Islet of Langerhans (tissue), 1 donor: ENCODE data around the gene CPLANE2.
"Not testable (repeated sequence)": the region's sequence is repeated elsewhere in the genome, so short reads cannot be mapped to it uniquely, and the experiment has no call there.

ENCODE experiments used
- FAIRE-seq: peaks from one replicate; lab custom pipeline; 2011; peaks lifted over from hg19 to GRCh38; lab: Jason Lieb, UNC

The CPLANE2 gene

DNA sequence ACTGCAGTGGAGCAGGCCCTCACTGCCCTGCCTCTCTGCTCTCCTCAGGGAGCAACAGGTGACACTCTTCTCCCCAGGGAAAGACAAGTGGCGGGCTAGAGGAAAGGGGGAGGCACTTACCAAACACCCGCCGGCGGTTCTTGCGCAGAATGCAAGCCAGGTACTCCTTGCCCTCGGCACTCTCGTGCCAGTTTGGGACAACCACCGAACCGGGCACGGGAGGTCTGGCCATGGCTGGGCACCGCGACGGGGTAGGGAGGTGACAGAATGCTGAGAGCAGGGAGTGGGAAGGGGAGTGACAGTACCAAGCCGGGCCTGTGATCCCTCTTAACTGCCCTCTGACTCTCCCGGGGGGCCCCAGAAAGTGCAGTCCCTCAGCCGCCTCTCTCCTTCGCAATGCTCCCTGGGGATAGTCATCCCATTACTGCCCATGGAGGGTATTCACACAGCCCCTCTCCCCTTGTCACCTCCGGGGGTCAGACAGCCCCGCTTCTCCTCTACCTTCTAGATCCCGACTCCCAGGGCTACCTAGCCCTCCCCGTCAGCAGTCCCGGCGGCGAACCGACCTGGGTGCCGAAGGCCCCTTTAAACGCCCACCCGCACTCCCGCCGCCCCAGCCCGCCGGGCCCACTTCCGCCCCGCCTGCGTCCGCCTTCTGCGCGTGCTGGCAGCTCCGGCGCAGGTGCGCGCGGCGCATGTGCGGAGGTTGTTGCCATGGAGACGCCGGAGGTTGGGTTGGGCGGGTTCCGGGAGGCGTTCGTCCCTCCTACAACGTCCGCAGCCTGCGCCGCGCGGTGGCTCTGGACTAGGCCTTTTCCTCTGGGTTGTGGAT lies at the start of gene CPLANE2:
TSS of gene CPLANE2 (minus strand) at position 673 of the 832 bp plus-strand sequence. CDS start at position 232, 441 bp downstream.
- no peak for FAIRE-seq

DNA sequence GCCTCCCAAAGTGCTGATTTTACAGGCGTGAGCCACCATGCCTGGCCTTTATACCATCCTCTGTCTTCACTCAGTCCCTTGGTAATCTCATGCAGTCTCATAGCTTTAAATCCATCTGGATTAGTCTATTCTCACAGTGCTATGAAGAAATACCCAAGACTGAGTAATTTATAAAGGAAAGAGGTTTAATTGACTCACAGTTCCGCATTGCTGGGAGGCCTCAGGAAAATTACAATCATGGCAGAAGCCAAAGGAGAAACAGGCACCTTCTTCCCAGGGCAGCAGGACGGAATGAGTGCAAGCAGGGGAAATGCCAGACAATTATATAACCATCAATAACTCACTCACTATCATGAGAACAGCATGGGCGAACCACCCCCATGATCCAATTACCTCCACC lies 49.1 kb upstream of the CPLANE2 start:
- no peak for FAIRE-seq

- no peak for FAIRE-seq
These were observed 44.8 kb upstream of the CPLANE2 start for GRCh38 chr1:16281765-16282164.

GRCh38 chr1:16279186-16279585 lies 42.2 kb upstream of the CPLANE2 start:
- no peak for FAIRE-seq

DNA sequence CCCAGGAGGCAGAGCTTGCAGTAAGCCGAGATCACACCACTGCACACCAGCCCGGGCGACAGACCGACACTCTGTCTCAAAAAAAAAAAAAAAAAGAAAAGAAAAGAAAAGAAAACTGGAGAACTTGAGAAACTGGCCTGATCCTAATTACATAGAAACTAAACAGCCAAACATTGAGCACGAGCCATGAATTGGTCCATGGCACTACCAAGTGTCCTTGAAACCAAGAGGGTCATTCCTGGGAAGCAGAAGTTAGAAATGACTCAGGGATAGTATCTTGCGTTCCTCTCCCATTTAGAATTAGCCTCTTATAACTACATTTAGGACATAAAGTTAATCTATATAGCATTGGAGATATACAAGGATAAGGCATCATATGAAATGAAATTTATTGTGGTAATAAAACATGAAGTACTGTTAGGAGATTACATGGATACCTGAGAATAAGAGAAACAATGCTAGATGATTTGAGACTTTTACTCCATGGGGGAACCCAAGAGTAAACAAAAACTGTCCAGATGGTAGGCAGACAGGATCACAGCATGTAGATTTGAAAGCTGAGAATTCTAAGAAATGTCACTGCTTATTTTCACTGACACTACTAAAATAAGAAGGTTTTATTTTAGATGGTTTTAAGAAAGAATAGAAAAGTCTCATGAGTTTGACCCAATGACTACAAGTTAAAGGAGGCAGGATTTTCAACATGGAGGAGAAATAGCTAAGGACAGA lies 39.5 kb upstream of the CPLANE2 start:
- no peak for FAIRE-seq

- no peak for FAIRE-seq
These were observed 38.6 kb upstream of the CPLANE2 start for GRCh38 chr1:16275591-16275990.

GRCh38 chr1:16267690-16268180 lies 30.8 kb upstream of the CPLANE2 start:
- FAIRE-seq, result no peak

GRCh38 chr1:16266411-16267118 lies 29.6 kb upstream of the CPLANE2 start:
- FAIRE-seq, result no peak

DNA sequence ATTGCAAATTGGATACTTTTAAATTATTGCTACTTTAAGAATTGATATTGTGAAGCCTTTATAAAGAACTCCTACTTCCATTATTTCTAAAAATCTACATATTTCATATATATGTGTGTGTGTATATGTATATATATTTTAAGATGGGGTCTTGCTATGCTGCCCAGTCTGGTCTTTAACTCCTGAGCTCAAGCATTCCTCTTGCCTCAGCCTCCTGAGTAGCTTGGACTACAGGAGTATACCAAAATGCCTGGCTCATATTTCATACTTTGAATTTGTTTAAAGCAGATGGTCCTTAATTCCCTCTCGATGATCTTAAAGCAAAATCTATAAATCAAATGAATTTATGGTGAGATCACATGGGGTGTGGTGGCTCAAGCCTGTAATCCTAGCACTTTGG lies 25.1 kb upstream of the CPLANE2 start:
- FAIRE-seq, result no peak

GRCh38 chr1:16260814-16261213 lies 23.8 kb upstream of the CPLANE2 start:
- no peak for FAIRE-seq

DNA sequence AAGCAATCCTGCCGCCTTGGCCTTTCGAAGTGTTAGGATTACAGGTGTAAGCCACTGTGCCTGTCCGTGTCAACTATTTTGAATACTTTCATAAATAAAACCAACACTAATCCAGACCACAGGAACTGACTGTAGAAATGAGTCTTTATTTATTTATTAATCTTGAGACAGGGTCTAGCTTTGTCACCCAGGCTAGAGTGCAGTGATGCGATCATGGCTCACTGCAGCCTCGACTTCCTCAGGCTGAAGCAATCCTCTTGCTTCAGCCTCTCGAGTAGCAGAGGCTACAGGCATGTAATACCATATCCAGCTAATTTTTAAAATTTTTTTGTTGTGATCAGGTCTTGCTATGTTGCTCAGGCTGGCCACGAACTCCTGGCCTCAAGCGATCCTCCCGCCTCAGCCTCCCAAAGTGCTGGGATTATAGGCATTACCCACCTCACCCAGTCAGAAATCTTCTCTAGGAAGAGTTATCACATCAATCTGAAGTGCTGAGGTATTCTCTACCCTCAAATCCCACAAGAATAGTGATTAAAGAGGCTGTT lies 21.7 kb upstream of the CPLANE2 start:
- FAIRE-seq, result no peak

DNA sequence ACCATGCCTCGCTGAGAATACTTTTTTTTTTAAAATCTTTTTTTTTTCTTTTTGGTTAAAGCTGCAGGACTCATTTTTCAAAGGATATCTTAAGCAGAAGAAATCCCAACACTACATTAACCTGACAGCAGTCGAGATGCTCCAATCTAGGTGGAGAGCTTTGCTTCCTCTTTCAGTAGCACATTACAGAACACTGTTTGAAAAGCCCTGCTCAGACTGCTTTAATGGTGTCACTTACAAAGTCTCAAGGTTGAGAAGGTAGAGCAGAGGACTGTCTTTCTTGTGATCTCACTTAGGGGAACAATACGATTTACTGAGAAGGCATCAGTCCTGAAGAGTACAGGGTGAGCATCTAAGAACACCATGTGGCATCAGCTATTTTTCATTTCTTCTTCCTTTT lies 21.0 kb upstream of the CPLANE2 start:
- no peak for FAIRE-seq

DNA sequence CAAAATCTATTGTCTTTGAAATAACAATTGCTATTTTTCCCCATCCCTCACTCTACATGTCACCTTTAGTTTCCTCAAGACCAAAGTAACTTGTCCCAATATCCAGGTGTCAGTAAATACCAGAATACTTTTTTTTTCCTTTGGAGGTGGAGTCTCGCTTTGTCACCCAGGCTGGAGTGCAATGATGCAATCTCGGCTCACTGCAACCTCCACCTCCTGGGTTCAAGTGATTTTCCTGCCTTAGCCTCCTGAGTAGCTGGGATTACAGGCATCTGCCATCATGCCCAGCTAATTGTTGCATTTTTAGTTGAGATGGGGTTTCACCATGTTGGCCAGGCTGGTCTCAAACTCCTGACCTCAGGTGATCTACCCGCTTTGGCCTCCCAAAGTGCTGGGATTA lies 20.6 kb upstream of the CPLANE2 start:
- FAIRE-seq, result not testable (repeated sequence)

DNA sequence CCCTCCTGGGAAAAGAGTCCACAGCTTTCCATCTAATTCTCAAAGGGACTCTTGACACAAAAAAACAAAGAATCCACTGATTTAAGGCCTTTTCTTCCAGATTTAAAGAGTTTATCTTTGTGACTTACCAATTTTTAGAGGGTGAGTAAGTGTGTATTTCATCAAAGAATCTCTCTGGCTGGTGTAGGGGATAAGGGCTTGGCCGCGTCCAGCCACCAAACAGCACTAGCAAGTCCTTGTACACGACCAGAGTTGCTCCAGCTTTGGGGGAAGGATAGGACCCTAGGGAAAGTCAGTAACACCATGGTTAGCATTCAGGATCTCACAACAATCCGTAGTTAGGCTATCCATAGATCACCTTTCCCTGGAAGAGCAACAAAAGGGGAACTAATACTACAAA lies 19.5 kb upstream of the CPLANE2 start:
- no peak for FAIRE-seq

DNA sequence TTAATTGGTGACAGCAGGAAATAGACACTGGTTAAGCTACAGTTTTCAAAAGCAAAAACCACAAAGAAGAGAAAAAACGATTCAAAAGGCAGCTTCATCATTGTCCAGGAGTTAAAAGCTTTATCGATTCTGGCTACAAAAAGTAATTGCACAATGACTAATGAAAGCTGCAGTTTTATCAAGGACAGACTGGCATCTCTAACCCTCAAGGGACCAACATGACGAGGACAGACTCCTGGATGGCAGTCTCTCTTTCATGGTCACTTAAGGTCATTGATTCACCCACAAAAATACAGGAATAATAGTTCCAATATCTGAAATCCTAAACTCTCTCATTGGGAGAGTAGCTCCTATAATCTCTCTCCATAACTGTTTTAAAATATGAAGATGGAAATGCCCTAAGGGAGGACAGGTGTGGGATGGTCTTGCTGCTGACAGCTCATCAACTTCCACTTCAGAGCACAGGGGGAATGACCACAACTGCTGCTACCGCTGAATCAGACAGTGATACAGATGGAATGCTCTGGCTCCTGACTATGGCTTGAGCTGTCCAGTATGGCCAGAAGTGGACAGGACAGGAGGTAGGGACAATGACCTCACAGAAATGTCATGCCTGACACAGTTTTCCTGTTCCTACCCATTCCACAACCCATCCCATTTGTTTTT lies 17.4 kb upstream of the CPLANE2 start:
- no peak for FAIRE-seq

DNA sequence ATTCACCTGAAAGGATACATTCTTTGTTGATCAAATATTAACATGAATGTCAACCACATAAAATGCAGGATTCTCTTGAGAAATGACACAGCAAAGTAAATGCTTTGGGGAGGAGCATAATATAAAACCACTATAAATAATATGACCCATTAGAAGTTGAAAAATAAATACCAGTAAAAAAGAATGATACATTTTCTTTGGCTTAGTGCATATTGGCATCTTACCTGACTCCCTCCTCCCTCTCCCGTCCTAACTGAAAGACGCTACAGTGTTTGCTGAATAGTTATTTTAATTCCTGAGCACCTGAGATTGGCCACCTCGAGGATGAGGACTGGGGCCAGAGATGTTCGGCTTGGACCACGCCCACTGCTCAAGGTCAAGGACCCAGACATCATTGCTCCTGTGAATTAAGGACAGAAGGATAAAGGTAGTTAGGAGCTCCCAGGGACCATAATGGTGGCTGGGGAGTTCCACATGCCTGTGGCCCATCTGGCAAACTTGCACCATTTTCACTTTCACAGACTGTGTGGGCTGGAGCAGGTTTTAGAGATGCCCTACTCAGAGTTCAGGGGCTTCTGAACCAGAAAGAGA lies 16.4 kb upstream of the CPLANE2 start:
- no peak for FAIRE-seq

GRCh38 chr1:16252912-16253311 lies 15.9 kb upstream of the CPLANE2 start:
- FAIRE-seq, result no peak

GRCh38 chr1:16251381-16251780 lies 14.4 kb upstream of the CPLANE2 start:
- no peak for FAIRE-seq

DNA sequence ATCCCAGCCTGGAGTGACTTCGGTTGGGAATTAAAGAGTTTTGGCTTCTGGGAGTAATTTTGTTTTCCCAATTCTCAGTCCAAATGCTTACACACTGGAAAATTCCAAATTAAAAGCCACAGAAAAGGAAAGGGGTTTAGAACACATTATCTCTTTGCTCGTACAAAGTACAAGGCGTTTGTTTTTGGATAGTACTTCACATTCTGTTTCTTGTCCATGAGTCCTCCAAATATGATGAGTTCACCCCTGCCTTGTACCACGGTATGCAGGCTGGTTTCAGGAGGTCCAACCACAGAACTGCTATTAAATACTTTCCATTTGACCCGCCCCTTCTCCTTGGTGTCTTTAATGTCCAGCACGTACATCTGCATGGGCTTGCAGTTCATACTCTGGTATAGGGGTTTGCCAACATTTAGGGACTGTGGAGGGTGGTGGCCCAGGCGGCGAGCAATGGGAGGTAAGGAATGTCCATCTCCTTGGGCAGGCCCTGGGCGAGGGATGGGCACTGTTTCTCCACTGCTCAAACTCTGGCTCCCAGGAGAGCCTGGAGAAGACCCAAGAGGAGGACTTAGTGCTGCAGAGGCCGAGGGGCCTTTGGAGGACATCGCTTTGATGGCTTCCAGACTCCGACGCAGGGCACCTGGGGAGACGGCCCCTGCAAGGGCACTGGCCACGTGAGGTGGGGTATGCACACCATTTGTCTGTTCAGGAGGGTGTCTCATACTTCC lies 13.7 kb upstream of the CPLANE2 start:
- FAIRE-seq, result no peak

GRCh38 chr1:16249596-16250241 lies 12.7 kb upstream of the CPLANE2 start:
- FAIRE-seq, result no peak
